Measurements from ENCODE around the gene UBTD2.

Gene UBTD2

GRCh38 chr5:172264815-172265395, 18.7 kb downstream of the UBTD2 start:
- in situ Hi-C loops (cut with HindIII; ENCODE audit: low pct_unique_long_range_greater_than_20kb, low sequenced_read_pairs): no loop called here
- no peak for DNase-seq (ENCODE audit: low read depth in 1 of 2, low spot score in 1 of 2)
- no peak for TF ChIP-seq JUND (IDR thresholded peaks at IDR 0.05; ENCODE audit: low read depth)

GRCh38 chr5:172255444-172255843, 28.1 kb downstream of the UBTD2 start:
- TF ChIP-seq JUND (IDR thresholded peaks at IDR 0.05; ENCODE audit: low read depth): no peak
- no peak for DNase-seq (ENCODE audit: low read depth in 1 of 2, low spot score in 1 of 2)
- in situ Hi-C loops (cut with HindIII; ENCODE audit: low pct_unique_long_range_greater_than_20kb, low sequenced_read_pairs): no loop called here

GRCh38 chr5:172252501-172252900, 31.1 kb downstream of the UBTD2 start:
- in situ Hi-C loops (cut with HindIII; ENCODE audit: low pct_unique_long_range_greater_than_20kb, low sequenced_read_pairs): no loop called here
- no peak for TF ChIP-seq JUND (IDR thresholded peaks at IDR 0.05; ENCODE audit: low read depth)
- no peak for DNase-seq (ENCODE audit: low read depth in 1 of 2, low spot score in 1 of 2)

- in situ Hi-C loops (cut with HindIII; ENCODE audit: low pct_unique_long_range_greater_than_20kb, low sequenced_read_pairs): no loop called here
- DNase-seq (ENCODE audit: low read depth in 1 of 2, low spot score in 1 of 2): no peak
- no peak for TF ChIP-seq JUND (IDR thresholded peaks at IDR 0.05; ENCODE audit: low read depth)
Observed at GRCh38 chr5:172251419-172251818, 32.1 kb downstream of the UBTD2 start.

GRCh38 chr5:172248637-172249036, 34.9 kb downstream of the UBTD2 start:
- TF ChIP-seq JUND (IDR thresholded peaks at IDR 0.05; ENCODE audit: low read depth): no peak
- in situ Hi-C loops (cut with HindIII; ENCODE audit: low pct_unique_long_range_greater_than_20kb, low sequenced_read_pairs): no loop called here
- DNase-seq (ENCODE audit: low read depth in 1 of 2, low spot score in 1 of 2): no peak

- in situ Hi-C loops (cut with HindIII; ENCODE audit: low pct_unique_long_range_greater_than_20kb, low sequenced_read_pairs): no loop called here
- TF ChIP-seq JUND (IDR thresholded peaks at IDR 0.05; ENCODE audit: low read depth): no peak
- no peak for DNase-seq (ENCODE audit: low read depth in 1 of 2, low spot score in 1 of 2)
Observed at GRCh38 chr5:172245703-172246125, 37.9 kb downstream of the UBTD2 start.

GRCh38 chr5:172245046-172245445, 38.5 kb downstream of the UBTD2 start:
- in situ Hi-C loops (cut with HindIII; ENCODE audit: low pct_unique_long_range_greater_than_20kb, low sequenced_read_pairs): no loop called here
- TF ChIP-seq JUND (IDR thresholded peaks at IDR 0.05; ENCODE audit: low read depth): no peak
- DNase-seq (ENCODE audit: low read depth in 1 of 2, low spot score in 1 of 2): no peak

GRCh38 chr5:172243302-172243701, 40.3 kb downstream of the UBTD2 start:
- no peak for TF ChIP-seq JUND (IDR thresholded peaks at IDR 0.05; ENCODE audit: low read depth)
- in situ Hi-C loops (cut with HindIII; ENCODE audit: low pct_unique_long_range_greater_than_20kb, low sequenced_read_pairs): no loop called here
- DNase-seq (ENCODE audit: low read depth in 1 of 2, low spot score in 1 of 2): no peak

- no peak for TF ChIP-seq JUND (IDR thresholded peaks at IDR 0.05; ENCODE audit: low read depth)
Observed at GRCh38 chr5:172238334-172238733, 45.2 kb downstream of the UBTD2 start.

GRCh38 chr5:172235827-172236736, 47.5 kb downstream of the UBTD2 start:
- TF ChIP-seq JUND (IDR thresholded peaks at IDR 0.05; ENCODE audit: low read depth): no peak
- in situ Hi-C loops (cut with HindIII; ENCODE audit: low pct_unique_long_range_greater_than_20kb, low sequenced_read_pairs): no loop called here
- DNase-seq (ENCODE audit: low read depth in 1 of 2, low spot score in 1 of 2): no peak

More at GRCh38 chr5:172238334-172238733, 45.2 kb downstream of the UBTD2 start:
- in situ Hi-C loops (cut with HindIII; ENCODE audit: low pct_unique_long_range_greater_than_20kb, low sequenced_read_pairs): no loop called here
- DNase-seq (ENCODE audit: low read depth in 1 of 2, low spot score in 1 of 2): no peak

- DNase-seq (ENCODE audit: low read depth in 1 of 2, low spot score in 1 of 2): peak in 1 of 2 experiments; percentile 10
Observed at GRCh38 chr5:172235132-172235780, 48.3 kb downstream of the UBTD2 start.

GRCh38 chr5:172234031-172234430, 49.5 kb downstream of the UBTD2 start:
- TF ChIP-seq JUND (IDR thresholded peaks at IDR 0.05; ENCODE audit: low read depth): no peak
- no peak for DNase-seq (ENCODE audit: low read depth in 1 of 2, low spot score in 1 of 2)
- in situ Hi-C loops (cut with HindIII; ENCODE audit: low pct_unique_long_range_greater_than_20kb, low sequenced_read_pairs): no loop called here

More at GRCh38 chr5:172235132-172235780, 48.3 kb downstream of the UBTD2 start:
- in situ Hi-C loops (cut with HindIII; ENCODE audit: low pct_unique_long_range_greater_than_20kb, low sequenced_read_pairs): no loop called here
- TF ChIP-seq JUND (IDR thresholded peaks at IDR 0.05; ENCODE audit: low read depth): 0 out of 2 replicates have a peak, but pooled peaks have one; percentile 25

- in situ Hi-C loops (cut with HindIII; ENCODE audit: low pct_unique_long_range_greater_than_20kb, low sequenced_read_pairs): no loop called here
- TF ChIP-seq JUND (IDR thresholded peaks at IDR 0.05; ENCODE audit: low read depth): no peak
- DNase-seq (ENCODE audit: low read depth in 1 of 2, low spot score in 1 of 2): no peak
Observed at GRCh38 chr5:172229904-172230303, 53.7 kb downstream of the UBTD2 start.

Measured in T47D (cell line).